Stimulated activated memory B cell treated with anti-CD40 and anti-IgM and Interleukin-4, amounts not matched to agents 10 μg/mL and 1 μg/mL and 100 μg/mL, for 72 hours (primary cell): ENCODE results near the gene ADH6.
"Not testable (repeated sequence)": the region's sequence is repeated elsewhere in the genome, so short reads cannot be mapped to it uniquely, and the experiment has no call there.

Source experiments
- ATAC-seq: fragments of 150-1000 bp; cut with Tn5 transposase; 2 replicates; pipeline ENCODE4 v1.10.0; 2021
- H3K27ac Mint-ChIP-seq: one replicate; pipeline ENCODE4 v1.8.0; 2022; ENCODE audit warnings: mild to moderate bottlenecking, mixed read lengths
- H3K27me3 Mint-ChIP-seq: one replicate; pipeline ENCODE4 v1.8.0; 2022; ENCODE audit warnings: mixed read lengths
- H3K36me3 Mint-ChIP-seq: one replicate; pipeline ENCODE4 v1.8.0; 2022; ENCODE audit warnings: mixed read lengths
- H3K4me1 Mint-ChIP-seq: one replicate; pipeline ENCODE4 v1.8.0; 2022; ENCODE audit warnings: mixed read lengths
- H3K4me3 Mint-ChIP-seq: one replicate; pipeline ENCODE4 v1.8.0; 2022; ENCODE audit warnings: mild to moderate bottlenecking, moderate library complexity, mixed read lengths
- H3K9me3 Mint-ChIP-seq: one replicate; pipeline ENCODE4 v1.8.0; 2022; ENCODE audit warnings: mixed read lengths

The ADH6 gene

GRCh38 chr4:99219072-99219471, at the start of gene ADH6:
ADH6 (minus strand) TSS chr4:99219246; CDS start chr4:99219152, 94 bp downstream.
- Mint-ChIP-seq H3K27ac (no peak within 1 kb of the TSS), H3K9me3 (peaks cover 8% of the 10 kb centered on the region), H3K4me1 (no peaks in the 10 kb centered on the region), H3K36me3 (no peaks in the 10 kb centered on the region), H3K4me3 (no peak within 1 kb of the TSS), H3K27me3 (no peaks in the 10 kb centered on the region)
- ATAC-seq, result no peak

DNA sequence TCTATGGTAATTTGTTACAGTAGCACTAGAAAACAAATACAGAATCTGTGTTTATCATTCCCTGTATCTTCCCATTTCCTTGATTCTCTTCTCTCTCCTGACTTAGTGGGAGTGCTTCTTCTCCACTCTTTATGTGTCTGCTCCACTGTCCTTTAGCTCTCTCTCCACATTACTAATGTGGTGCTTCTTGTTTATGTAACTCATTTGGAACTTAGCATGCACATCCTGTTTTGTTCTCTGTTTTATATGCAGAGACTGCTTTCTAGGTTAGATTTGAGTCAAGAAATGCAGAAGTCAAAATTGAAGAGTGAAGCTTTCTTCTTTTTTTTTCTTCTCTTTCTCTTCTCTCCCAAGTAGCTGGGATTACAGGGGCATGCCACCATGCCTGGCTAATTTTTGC, 45.9 kb upstream of the ADH6 start:
- Mint-ChIP-seq H3K27me3 (peaks cover 10% of the 10 kb centered on the region), H3K4me3 (no peak overlapping the region), H3K27ac (no peak overlapping the region), H3K36me3 (peaks cover 5% of the 10 kb centered on the region), H3K9me3 (peaks cover 10% of the 10 kb centered on the region), H3K4me1 (no peaks in the 10 kb centered on the region)
- ATAC-seq, result no peak

DNA sequence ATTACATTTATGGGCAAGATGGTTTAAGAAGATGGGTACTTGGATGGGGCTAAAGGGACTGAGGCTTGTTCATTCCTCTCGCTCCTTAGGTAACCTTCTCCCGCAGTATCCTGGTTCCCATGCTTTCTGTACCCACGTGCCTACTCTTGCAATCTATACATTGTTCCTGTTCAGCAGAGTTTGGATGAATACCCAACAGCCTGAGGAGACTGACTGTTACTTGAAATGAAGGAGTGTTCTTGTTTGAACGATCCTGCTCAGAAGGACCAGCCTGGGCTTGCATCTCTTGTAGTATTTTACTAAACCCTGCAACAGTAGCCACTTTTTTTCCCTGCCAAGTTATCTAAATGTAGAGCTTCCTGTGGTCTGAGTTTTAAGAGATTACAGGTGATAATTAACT, 33.7 kb upstream of the ADH6 start:
- H3K9me3 Mint-ChIP-seq, result peaks cover 2% of the 10 kb centered on the region
- H3K27ac Mint-ChIP-seq, result no peak overlapping the region
- H3K4me3 Mint-ChIP-seq, result no peak overlapping the region
- H3K27me3 Mint-ChIP-seq, result no peaks in the 10 kb centered on the region
- no peak for ATAC-seq
- no peaks in the 10 kb centered on the region for H3K4me1 Mint-ChIP-seq
- H3K36me3 Mint-ChIP-seq, result no peaks in the 10 kb centered on the region

DNA sequence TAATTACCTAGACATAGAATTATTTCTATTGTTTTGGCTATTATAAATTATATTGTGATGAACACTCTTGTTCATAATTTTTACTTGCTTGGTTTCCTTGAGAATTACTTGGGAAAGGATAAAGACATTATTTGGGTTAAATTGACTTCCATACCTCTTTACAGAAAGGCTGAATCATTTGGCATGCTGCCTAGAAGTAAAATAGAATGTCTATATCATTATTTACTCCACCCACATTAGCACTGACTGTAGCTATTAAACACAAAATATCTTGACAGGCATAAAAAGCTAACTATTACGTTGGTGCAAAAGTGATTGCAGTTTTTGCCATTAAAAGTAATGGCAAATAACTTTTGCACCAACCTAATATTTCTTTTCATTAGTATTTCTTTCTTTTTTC, 29.7 kb upstream of the ADH6 start:
- Mint-ChIP-seq H3K4me1 (no peaks in the 10 kb centered on the region), H3K27me3 (no peaks in the 10 kb centered on the region), H3K36me3 (no peaks in the 10 kb centered on the region), H3K4me3 (no peak overlapping the region), H3K27ac (no peak overlapping the region), H3K9me3 (peaks cover 7% of the 10 kb centered on the region)
- no peak for ATAC-seq

GRCh38 chr4:99235955-99236354, 16.9 kb upstream of the ADH6 start:
- peaks cover 4% of the 10 kb centered on the region for H3K9me3 Mint-ChIP-seq
- ATAC-seq, result no peak
- H3K27me3 Mint-ChIP-seq, result no peaks in the 10 kb centered on the region

DNA sequence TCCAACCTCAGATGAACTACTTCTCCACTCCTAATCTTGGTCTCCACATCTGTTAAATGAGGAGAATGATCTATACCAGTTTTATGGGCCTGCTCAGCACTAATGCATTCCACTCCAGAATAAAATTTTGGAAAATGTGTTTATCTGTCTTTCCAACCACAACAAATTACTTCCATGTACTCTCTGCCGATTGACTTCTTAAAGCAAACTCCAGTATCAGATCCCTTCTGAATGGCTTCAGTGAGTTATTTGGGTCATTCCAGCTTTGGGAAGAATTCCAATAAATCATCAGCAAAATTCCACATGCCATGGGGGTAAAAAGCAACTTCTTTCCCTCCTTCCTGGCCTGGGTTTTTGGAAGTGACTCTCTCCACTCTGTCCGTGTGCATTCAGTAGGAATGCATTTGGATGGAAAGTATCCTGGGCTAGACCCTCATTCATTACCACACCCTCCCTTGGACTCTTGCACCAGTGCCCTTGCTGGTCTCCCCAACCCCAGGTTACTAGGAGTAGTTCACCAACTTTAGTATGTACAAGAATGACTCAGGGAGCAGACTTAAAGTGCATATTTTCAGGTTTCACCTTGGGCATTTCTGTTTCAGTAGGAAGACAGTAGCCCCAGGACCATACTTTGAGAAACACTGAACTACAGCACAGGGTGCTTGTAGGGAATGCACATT, 15.4 kb upstream of the ADH6 start:
- Mint-ChIP-seq H3K36me3 (no peaks in the 10 kb centered on the region), H3K27ac (no peak overlapping the region), H3K27me3 (no peaks in the 10 kb centered on the region), H3K9me3 (peaks cover 4% of the 10 kb centered on the region), H3K4me3 (no peak overlapping the region), H3K4me1 (no peaks in the 10 kb centered on the region)
- ATAC-seq, result no peak

More at GRCh38 chr4:99235955-99236354, 16.9 kb upstream of the ADH6 start:
- Mint-ChIP-seq H3K36me3 (no peaks in the 10 kb centered on the region), H3K4me3 (no peak overlapping the region), H3K27ac (no peak overlapping the region), H3K4me1 (no peaks in the 10 kb centered on the region)

GRCh38 chr4:99233397-99233796, 14.4 kb upstream of the ADH6 start:
- not testable (repeated sequence) for H3K4me1 Mint-ChIP-seq, ATAC-seq, H3K4me3 Mint-ChIP-seq, H3K9me3 Mint-ChIP-seq, H3K36me3 Mint-ChIP-seq, H3K27ac Mint-ChIP-seq, H3K27me3 Mint-ChIP-seq

GRCh38 chr4:99228706-99229105, 9.7 kb upstream of the ADH6 start:
- H3K36me3 Mint-ChIP-seq, H3K27ac Mint-ChIP-seq, H3K4me1 Mint-ChIP-seq, H3K27me3 Mint-ChIP-seq, H3K9me3 Mint-ChIP-seq, ATAC-seq, H3K4me3 Mint-ChIP-seq: not testable (repeated sequence)

- H3K9me3 Mint-ChIP-seq, H3K36me3 Mint-ChIP-seq, H3K4me1 Mint-ChIP-seq, H3K4me3 Mint-ChIP-seq, ATAC-seq, H3K27ac Mint-ChIP-seq, H3K27me3 Mint-ChIP-seq: not testable (repeated sequence)
Measured at GRCh38 chr4:99227646-99228045, 8.6 kb upstream of the ADH6 start.

DNA sequence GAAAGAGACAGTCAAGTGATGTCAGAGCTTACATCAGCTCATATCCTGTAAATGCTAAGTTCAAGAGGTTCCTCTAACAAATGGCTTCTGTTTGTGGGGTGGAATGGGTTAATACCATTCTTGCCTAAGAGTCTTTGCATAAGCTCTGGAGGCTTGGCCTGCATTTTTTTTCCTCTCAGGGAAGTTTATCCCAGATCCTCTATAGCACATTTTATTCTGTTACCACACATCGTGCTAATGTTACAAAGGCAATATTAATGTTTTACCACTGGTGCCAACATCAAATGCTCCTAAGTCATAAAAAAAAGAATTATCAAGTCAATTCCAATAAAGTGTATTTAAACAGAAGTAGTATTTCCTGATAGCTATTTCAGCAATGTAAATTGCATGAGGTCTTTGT, 2.9 kb upstream of the ADH6 start:
- no peak overlapping the region for H3K4me3 Mint-ChIP-seq
- no peak for ATAC-seq
- H3K4me1 Mint-ChIP-seq, result no peaks in the 10 kb centered on the region
- peaks cover 11% of the 10 kb centered on the region for H3K9me3 Mint-ChIP-seq
- no peaks in the 10 kb centered on the region for H3K36me3 Mint-ChIP-seq
- H3K27ac Mint-ChIP-seq, result no peak overlapping the region
- H3K27me3 Mint-ChIP-seq, result no peaks in the 10 kb centered on the region

- Mint-ChIP-seq H3K9me3 (peaks cover 8% of the 10 kb centered on the region), H3K27ac (no peak overlapping the region), H3K4me1 (no peaks in the 10 kb centered on the region), H3K4me3 (no peak overlapping the region), H3K36me3 (no peaks in the 10 kb centered on the region), H3K27me3 (no peaks in the 10 kb centered on the region)
- ATAC-seq, result no peak
Measured at GRCh38 chr4:99219479-99219878, 433 bp upstream of the ADH6 start.

DNA sequence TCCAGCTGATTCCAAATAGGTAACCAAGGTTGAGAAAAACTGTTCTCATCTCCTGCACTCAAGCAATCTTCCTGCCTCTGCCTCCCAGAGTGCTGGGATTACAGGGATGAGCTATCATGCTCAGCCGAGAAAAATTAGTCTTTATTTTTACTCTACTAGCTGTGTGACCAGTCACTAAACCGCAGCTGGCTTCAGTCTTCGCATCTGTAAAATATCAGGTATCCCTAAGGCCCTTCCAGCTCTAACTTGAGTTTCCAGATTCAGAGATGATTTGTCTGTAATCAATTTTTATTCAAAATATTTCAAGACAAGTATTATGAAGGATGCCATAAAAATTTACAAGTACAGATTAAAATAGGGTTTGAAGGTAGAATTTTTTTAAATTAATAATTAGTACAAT, 3.5 kb downstream of the ADH6 start:
- H3K27ac Mint-ChIP-seq, result no peak overlapping the region

GRCh38 chr4:99210789-99211188, 8.3 kb downstream of the ADH6 start:
- Mint-ChIP-seq H3K4me1 (no peaks in the 10 kb centered on the region), H3K4me3 (no peak overlapping the region), H3K27me3 (no peaks in the 10 kb centered on the region), H3K27ac (no peak overlapping the region), H3K9me3 (no peaks in the 10 kb centered on the region), H3K36me3 (no peaks in the 10 kb centered on the region)
- ATAC-seq, result no peak

More for the DNA sequence above, 3.5 kb downstream of the ADH6 start:
- Mint-ChIP-seq H3K4me3 (no peak overlapping the region), H3K36me3 (no peaks in the 10 kb centered on the region), H3K27me3 (no peaks in the 10 kb centered on the region), H3K4me1 (no peaks in the 10 kb centered on the region), H3K9me3 (peaks cover 4% of the 10 kb centered on the region)
- ATAC-seq, result no peak

DNA sequence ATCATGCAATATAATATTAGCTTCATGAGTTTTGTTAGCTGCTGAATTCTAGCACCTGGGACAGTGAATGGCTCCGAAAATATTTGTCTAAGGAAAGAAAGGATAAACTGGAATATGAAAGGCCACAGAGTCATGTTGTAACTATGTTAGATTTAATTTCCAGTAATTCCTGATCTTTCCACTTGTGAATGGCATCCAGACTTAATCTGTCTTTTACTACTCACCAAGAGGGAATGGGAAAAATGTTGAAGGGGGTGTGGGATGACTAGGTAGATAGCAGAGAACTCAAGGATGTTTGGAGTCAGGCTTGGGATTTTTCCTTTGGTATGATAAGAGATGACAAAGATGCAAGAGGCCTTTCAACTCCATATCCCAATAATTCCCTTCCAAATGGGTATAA, 9.4 kb downstream of the ADH6 start:
- Mint-ChIP-seq H3K27ac (no peak overlapping the region), H3K27me3 (no peaks in the 10 kb centered on the region), H3K9me3 (no peaks in the 10 kb centered on the region), H3K4me1 (no peaks in the 10 kb centered on the region), H3K36me3 (no peaks in the 10 kb centered on the region), H3K4me3 (no peak overlapping the region)
- ATAC-seq, result no peak

- Mint-ChIP-seq H3K27me3 (no peaks in the 10 kb centered on the region), H3K36me3 (no peaks in the 10 kb centered on the region), H3K27ac (no peak overlapping the region), H3K4me1 (no peaks in the 10 kb centered on the region), H3K9me3 (no peaks in the 10 kb centered on the region), H3K4me3 (no peak overlapping the region)
- no peak for ATAC-seq
Measured at GRCh38 chr4:99208719-99209075, 10.3 kb downstream of the ADH6 start.

- Mint-ChIP-seq H3K9me3 (no peaks in the 10 kb centered on the region), H3K36me3 (no peaks in the 10 kb centered on the region), H3K4me1 (no peaks in the 10 kb centered on the region), H3K4me3 (no peak overlapping the region), H3K27me3 (no peaks in the 10 kb centered on the region), H3K27ac (no peak overlapping the region)
- no peak for ATAC-seq
Measured at GRCh38 chr4:99207911-99208718, 10.9 kb downstream of the ADH6 start.
